ENCODE data around the gene TRABD. TPM values are rescaled to one million over a fixed set of nuclear protein-coding genes. Genes with fewer than 3 reads are reported as not detected.

Gene TRABD
- total and polyA plus RNA-seq, 2 donors from 2014 or later = 34.2 to 56.3 TPM

- intact Hi-C loops (cut with DNase I) = no loop called here
- H3K4me1 ChIP-seq (ENCODE audit: control insufficient read depth in 2 of 3, insufficient read depth in 2 of 3, low read depth in 1 of 3, low read length in 3 of 3) = peaks cover 4 to 15% (median 11%) of the 10 kb centered on the region in 3 donors
- H3K9ac ChIP-seq (ENCODE audit: low read length in 3 of 3) = no peak overlapping the region
- no peak for DNase-seq
- TF ChIP-seq CTCF (IDR thresholded peaks at IDR 0.05; ENCODE audit: borderline replicate concordance, extremely low read depth, insufficient read depth) = no peak
- H3K27ac ChIP-seq (ENCODE audit: low read depth in 2 of 2, low read length in 2 of 2) = no peak overlapping the region
- no peak overlapping the region for H3K4me3 ChIP-seq (ENCODE audit: low read length in 3 of 3)
- FAIRE-seq = no peak
- no peaks in the 10 kb centered on the region for H3K27me3 ChIP-seq (ENCODE audit: control insufficient read depth, insufficient read depth, low read length)
- peaks cover 0 to 15% (median 4%) of the 10 kb centered on the region in 3 donors for H3K36me3 ChIP-seq (ENCODE audit: control insufficient read depth in 2 of 3, insufficient read depth in 3 of 3, low read length in 3 of 3)
- no peaks in the 10 kb centered on the region for H3K9me3 ChIP-seq (ENCODE audit: control insufficient read depth in 2 of 3, insufficient read depth in 1 of 3, low read length in 3 of 3)
These were observed 53.0 kb downstream of the TRABD start for GRCh38 chr22:50238755-50239154.

- Histone ChIP-seq H3K9ac (ENCODE audit: low read length in 3 of 3) (peak overlapping the region in 2 of 3 donors; percentile 40 to 59), H3K27me3 (ENCODE audit: control insufficient read depth, insufficient read depth, low read length) (no peaks in the 10 kb centered on the region), H3K4me1 (ENCODE audit: control insufficient read depth in 2 of 3, insufficient read depth in 2 of 3, low read depth in 1 of 3, low read length in 3 of 3) (peaks cover 4 to 29% (median 11%) of the 10 kb centered on the region in 3 donors), H3K9me3 (ENCODE audit: control insufficient read depth in 2 of 3, insufficient read depth in 1 of 3, low read length in 3 of 3) (no peaks in the 10 kb centered on the region), H3K36me3 (ENCODE audit: control insufficient read depth in 2 of 3, insufficient read depth in 3 of 3, low read length in 3 of 3) (peaks cover 0 to 17% (median 0%) of the 10 kb centered on the region in 3 donors), H3K4me3 (ENCODE audit: low read length in 3 of 3) (peak overlapping the region; percentile 57 to 93 (median 57)), H3K27ac (ENCODE audit: low read depth in 2 of 2, low read length in 2 of 2) (no peak overlapping the region)
- TF ChIP-seq CTCF (IDR thresholded peaks at IDR 0.05; ENCODE audit: borderline replicate concordance, extremely low read depth, insufficient read depth) = no peak
- intact Hi-C loops (cut with DNase I) = no loop called here
- FAIRE-seq = no peak
- DNase-seq = no peak
These were observed 56.8 kb downstream of the TRABD start for GRCh38 chr22:50242406-50242949.

- H3K27me3 ChIP-seq (ENCODE audit: control insufficient read depth, insufficient read depth, low read length) = no peaks in the 10 kb centered on the region
- peak overlapping the region in 1 of 2 donors; percentile 83 for H3K27ac ChIP-seq (ENCODE audit: low read depth in 2 of 2, low read length in 2 of 2)
- intact Hi-C loops (cut with DNase I) = no loop called here
- no peaks in the 10 kb centered on the region for H3K9me3 ChIP-seq (ENCODE audit: control insufficient read depth in 2 of 3, insufficient read depth in 1 of 3, low read length in 3 of 3)
- no peak for TF ChIP-seq CTCF (IDR thresholded peaks at IDR 0.05; ENCODE audit: borderline replicate concordance, extremely low read depth, insufficient read depth)
- peaks cover 0 to 20% (median 0%) of the 10 kb centered on the region in 3 donors for H3K36me3 ChIP-seq (ENCODE audit: control insufficient read depth in 2 of 3, insufficient read depth in 3 of 3, low read length in 3 of 3)
- H3K4me1 ChIP-seq (ENCODE audit: control insufficient read depth in 2 of 3, insufficient read depth in 2 of 3, low read depth in 1 of 3, low read length in 3 of 3) = peaks cover 4 to 35% (median 11%) of the 10 kb centered on the region in 3 donors
- H3K4me3 ChIP-seq (ENCODE audit: low read length in 3 of 3) = peak overlapping the region; percentile 75 to 93 (median 89)
- no peak for FAIRE-seq
- H3K9ac ChIP-seq (ENCODE audit: low read length in 3 of 3) = peak overlapping the region; percentile 72 to 81 (median 79)
- DNase-seq = peak in 1 of 5 donors; percentile 52
These were observed 58.1 kb downstream of the TRABD start for GRCh38 chr22:50243685-50244419.

All from kidney (tissue), 14 donors.